GM19035 (cell line): ENCODE measurements around the gene PMAIP1.
"Not testable (repeated sequence)": the region's sequence is repeated elsewhere in the genome, so short reads cannot be mapped to it uniquely, and the experiment has no call there.

Source experiments
- ATAC-seq: cut with Tn5 transposase; IDR thresholded peaks from one replicate; pipeline ENCODE4 v1.9.1; 2021; ENCODE audit not compliant: unreplicated experiment

Gene PMAIP1

GRCh38 chr18:59899298-59900221, at the start of gene PMAIP1:
Gene PMAIP1, plus strand, starts transcription at chr18:59899996. Its CDS starts 182 bp downstream, at chr18:59900178.
- peak; percentile 69 for ATAC-seq

DNA sequence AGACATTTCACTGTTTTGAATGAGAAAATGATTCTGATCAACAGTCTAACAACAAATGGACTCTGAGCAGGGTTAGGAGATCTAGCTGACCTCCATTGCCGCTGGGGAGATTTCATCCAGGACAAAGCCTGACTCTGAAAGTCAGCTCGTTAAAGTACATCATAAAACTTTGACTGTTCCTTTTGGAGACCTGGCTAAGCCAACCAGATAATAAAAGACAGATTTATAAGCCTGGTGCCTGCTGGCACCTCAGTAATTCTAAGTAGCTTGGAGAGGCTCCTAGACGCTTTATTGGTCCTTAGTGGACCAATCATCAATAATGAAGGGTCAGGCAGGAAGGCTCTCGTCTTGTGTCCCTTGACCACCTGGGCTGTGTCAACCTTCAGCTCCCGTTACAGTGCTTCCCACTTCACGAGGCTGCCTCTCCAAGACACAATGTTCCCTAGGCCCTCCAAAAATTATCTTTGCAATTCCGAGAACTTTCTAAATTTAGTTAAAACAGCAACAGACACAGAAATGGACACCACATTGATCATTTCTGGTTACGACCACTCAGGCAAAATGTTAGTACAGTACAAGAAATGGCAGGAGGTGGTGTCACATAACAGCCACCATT, 47.9 kb upstream of the PMAIP1 start:
- no peak for ATAC-seq

DNA sequence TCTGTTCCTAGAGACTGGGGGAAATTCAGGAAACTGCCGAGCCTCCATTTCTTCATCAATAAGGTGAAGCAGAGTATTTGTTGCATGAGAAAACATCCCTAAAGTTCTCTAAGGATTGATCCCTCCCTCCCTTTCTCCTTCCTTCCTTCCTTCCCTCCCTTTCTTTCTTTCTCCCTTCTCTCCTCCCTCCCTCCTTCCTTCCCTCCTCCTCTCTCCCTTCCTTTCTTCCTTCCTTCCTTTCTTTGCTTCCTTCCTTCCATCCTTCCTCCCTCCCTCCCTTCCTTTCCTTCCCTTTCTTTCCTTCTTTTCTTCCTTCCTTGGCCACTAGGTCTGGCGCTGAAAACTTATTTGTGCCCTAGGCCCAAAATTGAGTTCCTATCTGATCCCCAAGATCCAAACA, 47.2 kb upstream of the PMAIP1 start:
- no peak for ATAC-seq

GRCh38 chr18:59853380-59853779, 46.4 kb upstream of the PMAIP1 start:
- ATAC-seq, result no peak

DNA sequence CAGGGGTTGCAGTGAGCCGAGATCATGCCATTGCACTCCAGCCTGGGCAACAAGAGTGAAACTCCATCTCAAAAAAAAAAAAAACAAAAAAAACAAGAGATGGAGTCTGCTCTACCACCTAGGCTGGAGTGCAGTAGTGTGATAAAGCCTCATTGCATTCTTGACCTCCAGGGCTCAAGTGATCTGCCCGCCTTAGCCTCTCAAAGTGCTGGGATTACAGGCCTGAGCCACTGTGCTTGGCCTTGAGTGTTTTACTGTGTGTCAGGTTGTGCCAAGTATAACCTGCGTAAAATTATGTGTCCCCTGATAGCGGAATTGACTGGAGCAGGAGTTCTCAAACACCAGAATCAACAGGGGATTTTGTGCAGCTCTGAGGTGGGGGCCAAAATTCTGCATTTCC, 45.8 kb upstream of the PMAIP1 start:
- ATAC-seq, result not testable (repeated sequence)

DNA sequence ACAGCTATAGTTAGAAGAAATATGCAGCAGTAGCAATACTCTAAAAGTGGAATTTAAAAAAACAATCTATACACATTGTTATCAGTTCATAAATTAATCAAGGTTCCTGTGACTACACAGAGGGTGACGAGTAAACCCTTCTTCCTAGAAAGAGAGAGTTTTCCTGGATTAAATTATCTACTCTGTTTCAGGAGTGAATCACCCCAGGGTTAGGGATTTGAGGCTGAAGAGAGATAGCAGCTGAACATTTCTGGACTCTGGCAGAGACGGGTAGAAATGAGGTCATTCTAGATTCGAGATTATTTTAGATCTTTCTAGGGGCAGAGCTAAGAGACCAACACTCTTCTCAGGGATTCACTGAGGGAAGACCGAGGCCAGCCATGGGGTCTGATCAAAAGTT, 38.8 kb upstream of the PMAIP1 start:
- no peak for ATAC-seq

GRCh38 chr18:59861963-59862819, 37.6 kb upstream of the PMAIP1 start:
- ATAC-seq, result peak; percentile 57

- no peak for ATAC-seq
These were observed 34.4 kb upstream of the PMAIP1 start for GRCh38 chr18:59865241-59865986.

- ATAC-seq, result no peak
These were observed 33.1 kb upstream of the PMAIP1 start for GRCh38 chr18:59866551-59867269.

GRCh38 chr18:59867337-59868104, 32.3 kb upstream of the PMAIP1 start:
- ATAC-seq, result no peak

DNA sequence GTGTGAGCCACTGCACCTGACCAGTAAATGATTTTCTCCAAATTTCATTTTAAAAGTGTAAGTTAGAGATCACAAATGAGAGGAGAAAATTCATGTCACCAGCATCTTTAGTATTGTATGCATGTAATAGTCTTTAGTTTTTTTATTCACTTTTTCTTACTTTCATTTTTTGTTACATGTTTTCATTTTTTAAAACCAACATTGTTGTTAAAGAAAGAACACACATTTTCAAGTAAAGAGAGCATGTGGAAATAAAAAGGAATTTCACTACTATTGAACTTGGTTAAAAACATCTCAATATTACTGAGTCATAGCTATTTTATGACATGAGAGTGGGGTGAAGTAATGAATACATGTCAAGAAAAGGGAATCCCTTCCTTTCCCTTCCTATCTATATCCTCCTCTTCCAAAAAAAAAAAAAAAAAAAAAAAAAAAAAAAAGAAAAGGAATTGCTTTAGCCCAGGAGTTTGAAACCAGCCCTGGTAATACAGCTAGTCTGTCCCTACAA, 29.1 kb upstream of the PMAIP1 start:
- ATAC-seq, result no peak

DNA sequence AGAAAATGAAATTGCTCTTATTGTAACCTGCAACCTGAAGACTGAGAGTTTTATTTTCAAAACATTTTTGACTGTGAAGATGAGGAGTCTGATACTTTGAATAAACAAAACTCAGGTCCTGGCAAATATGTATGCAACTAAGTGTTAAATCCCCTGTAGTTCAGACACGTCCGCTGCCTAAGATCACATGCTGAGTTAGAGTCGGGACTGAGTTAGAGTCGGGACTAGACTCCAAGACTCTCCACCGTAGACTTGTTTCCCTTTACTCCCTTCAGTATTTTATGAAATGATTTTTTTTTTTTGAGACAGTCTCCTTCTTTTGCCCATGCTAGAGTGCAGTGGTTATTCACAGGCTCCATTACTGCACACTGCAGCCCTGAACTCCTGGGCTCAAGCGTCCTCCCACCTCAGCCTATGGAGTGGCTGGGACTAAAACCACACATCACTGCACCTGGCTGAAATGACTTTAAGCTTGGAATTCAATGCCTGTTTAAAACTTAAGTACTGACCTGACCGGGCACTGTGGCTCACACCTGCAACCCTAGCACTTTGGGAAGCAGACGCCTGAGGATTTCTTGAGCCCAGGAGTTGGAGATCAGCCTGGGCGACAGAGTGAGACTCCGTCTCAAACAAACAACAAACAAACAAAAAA, 28.0 kb upstream of the PMAIP1 start:
- no peak for ATAC-seq

GRCh38 chr18:59873641-59874040, 26.2 kb upstream of the PMAIP1 start:
- no peak for ATAC-seq

DNA sequence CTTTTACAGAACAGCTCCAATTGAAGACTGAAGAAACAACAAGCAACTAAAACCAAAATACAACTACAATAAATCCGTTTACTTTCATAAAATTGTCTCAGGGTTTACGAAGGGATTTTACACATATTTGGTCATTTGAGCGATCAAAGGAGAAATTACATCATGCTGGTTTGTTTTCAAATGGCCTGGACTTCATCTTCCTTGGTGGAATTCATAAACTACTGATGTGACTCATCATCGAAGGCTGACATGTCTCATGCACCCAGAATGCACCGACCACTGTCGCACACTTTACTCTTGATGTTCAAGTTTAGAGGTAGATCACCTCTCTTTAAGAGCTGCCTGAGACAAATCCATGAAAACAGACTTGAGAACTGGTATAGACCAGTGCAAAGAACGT, 25.6 kb upstream of the PMAIP1 start:
- no peak for ATAC-seq

DNA sequence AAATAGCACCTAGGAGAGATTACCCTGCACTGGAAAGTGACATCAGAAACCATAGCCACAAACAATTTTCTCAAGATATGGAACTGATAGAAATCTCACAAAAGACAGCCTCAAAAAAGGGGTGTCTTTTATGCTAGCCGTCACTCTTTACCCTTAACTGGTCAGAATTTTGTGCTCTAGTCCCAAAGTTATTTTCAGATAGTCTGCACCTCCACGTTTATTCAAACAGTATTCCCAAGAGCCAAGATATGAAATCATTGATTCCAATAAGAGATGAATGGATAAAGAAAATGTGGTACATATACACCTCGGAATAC, 23.5 kb upstream of the PMAIP1 start:
- ATAC-seq, result peak; percentile 60

- no peak for ATAC-seq
These were observed 22.4 kb upstream of the PMAIP1 start for GRCh38 chr18:59877361-59877760.

- peak; percentile 46 for ATAC-seq
These were observed 21.2 kb upstream of the PMAIP1 start for GRCh38 chr18:59878644-59879043.

DNA sequence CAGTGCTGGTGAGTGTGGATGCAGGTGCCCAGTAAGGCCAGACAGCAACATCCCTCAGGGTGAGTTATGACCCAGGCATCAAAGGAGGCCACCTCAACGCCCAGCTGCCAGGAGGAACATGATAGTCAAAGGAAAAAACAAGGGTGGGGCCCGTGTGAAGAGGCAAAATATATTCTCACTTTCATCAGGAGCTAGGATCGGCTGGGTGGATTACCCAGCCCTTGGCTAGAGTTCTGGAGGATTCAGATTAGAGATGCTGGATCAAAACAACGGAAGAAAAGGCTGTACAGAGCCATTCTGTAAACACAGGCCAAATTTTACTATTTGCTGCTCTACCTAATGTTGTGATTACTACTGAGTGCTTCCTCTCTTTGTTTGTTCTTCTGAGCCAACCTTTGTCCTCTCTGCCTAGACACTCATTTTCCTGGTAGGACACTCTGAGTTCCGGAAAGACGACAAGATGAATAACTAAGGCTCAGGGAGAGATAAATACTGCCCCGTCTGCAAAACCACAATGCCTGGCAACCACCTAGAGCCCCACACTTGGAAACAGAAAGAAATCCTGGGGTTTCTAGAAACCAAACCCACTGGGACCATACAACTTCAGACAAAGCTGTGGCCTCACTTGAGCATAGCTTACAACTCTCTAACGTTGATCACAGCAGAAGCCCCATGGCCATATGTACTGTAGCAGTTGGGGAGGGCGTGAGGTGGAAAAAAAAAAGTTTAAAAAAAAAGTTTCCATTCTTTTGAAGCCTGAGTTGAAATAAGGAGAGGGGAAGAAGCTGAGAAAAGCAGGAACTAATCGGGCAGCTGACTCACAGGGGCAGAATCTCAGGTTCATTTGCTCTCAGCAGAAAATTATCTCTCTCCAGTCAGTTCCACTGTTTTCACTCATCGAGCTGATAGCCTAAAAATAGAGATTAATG, 17.8 kb upstream of the PMAIP1 start:
- ATAC-seq, result no peak
